GM20431 (cell line): ENCODE data around the gene FSD1L.

ENCODE experiments used
- in situ Hi-C: fragments of 300-500 bp; cut with MseI, MboI; formaldehyde crosslinking; loops from one replicate; pipeline ENCODE4 v1.15.0; 2020; ENCODE audit warnings: low sequenced_read_pairs; ENCODE audit not compliant: unreplicated experiment

The FSD1L gene

DNA sequence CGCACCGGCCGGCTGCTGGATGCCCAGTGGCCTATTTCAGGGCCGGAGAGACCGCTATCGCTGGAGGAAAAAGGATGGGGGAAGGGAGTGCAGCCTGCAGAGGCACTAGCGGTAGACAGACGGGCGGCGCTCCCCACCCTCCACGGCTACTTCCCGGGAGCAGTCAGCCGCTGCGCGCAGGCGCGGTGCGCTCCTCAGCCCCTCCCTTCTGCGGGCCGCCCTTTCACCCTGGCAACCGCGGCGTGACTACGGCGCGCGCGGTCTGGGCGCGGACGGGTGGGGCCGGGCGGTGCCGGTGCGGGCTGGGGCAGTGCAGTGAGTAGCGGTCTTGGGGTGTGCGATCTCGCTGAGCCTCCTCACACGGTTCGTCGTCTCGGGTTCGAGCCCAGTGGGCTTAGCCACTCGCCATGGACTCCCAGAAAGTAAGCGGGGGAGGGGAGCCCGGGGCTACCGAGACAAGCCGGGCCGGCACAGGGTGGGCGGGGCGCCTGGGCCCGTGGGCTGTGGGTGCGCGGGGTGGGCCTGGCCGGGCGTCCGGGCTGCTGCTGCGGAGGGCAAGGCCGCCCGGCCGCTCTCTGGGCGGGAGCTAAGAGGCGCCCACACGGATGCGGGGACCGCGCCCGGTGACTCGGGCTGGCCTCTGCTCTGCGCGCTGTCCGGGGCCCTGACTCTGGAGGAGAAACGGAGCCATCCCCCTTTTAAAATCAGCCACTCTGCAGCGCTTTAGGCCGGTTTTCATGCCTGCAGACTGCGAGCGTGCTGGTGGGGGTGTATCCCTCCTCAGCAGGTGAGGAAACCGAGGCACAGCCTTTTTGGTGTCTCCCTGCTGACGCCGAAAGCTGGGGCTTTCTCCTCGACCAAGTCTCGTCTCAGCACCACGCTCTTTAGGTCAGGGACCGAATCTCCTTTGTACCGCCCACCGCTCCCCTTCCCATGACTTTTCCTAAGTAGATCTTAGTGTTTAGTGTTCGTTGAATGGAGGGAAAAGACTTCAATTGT is at the start of gene FSD1L:
TSS of gene FSD1L (plus strand) at position 221 of the 999 bp plus-strand sequence. CDS start at position 408, 187 bp downstream.
- in situ Hi-C loops, result loop anchor here (25.0 kb wide), 1 partner anchor 239 kb away; the partner anchor contains the start of gene TMEM38B

- in situ Hi-C loops, result no loop called here
Measured at GRCh38 chr9:105399117-105399516, 48.7 kb upstream of the FSD1L start.

GRCh38 chr9:105401651-105402050 is 46.2 kb upstream of the FSD1L start:
- in situ Hi-C loops, result loop anchor here (25.0 kb wide), 1 partner anchor 539 kb away; no protein-coding TSS in a partner anchor

DNA sequence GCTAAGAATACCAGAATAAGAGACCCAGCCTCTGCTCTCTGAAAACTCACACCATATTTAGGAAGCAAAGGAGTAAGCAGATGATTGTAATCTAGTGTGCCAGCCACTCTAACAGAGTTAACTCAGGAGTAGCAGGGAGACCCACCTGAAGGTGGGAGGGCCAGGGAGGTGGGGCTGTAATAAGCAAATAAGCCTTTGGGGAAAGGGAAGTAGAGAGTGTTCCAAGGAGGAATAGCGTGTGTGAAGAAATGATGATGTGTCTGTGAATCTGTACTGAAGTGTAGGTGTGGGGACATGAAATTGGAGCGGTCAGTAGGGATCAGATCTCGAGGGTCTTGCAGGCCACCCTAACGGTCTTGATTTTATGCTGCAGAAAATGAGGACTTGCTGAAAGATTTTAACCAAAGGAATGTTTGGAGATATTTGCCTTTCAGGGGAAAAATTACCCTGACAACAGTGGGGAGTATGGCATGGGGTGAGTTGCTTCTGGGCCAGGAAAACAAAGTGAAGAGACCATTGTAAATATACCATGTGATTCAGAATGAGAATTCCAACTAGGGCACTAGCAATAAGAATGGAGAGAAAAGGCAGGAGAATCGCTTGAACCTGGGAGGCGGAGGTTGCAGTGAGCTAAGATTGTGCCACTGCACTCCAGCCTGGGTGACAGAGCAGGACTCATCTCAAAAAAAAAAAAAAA is 44.1 kb upstream of the FSD1L start:
- in situ Hi-C loops, result loop anchor here (25.0 kb wide), 1 partner anchor 541 kb away; no protein-coding TSS in a partner anchor

DNA sequence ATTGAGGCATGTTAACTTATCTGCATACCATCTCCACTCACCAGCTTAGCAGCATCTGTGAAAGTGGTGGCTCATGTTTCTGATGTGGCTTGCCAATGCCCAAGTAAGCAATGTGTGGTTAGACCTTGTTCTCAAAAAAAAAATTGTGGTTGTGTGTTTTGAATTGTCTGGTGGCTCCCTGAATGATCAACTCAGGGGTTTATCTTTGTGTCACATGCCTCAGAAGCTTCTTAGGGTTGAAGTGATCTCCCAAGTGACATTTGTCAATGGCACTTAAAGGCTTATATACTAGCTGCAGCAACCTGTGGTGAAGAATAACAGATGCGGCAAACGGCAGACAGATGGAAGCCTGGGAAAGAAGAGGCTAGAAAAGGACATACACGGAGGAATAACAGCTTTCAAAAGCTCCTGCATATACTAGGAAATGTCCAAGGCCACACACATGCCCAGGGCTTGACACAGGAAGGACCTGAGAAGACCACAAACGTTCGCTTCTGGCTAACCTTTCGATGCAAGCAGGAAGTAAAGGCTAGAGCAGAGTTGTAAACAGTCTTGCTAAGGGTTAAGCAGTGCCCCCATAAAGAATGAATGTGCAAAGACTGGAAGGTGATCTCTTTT is 42.2 kb upstream of the FSD1L start:
- in situ Hi-C loops, result loop anchor here (25.0 kb wide), 1 partner anchor 543 kb away; no protein-coding TSS in a partner anchor

DNA sequence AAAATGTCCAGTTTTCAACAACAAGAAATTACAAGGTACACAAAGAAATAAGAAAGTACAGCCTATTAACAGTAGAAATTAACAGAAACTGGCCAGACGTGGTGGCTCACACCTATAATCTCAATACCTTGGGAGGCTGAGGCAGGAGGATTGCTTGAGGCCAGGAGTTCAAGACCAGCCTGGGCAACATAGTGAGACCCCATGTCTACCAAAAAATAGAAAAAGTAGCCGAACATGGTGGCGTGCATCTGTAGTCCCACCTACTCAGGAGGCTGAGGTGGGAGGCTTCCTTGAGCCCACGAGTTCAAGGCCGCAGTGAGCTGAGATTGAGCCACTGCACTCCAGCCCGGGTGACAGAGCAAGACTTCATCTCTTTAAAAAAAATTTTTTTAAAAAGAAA is 41.5 kb upstream of the FSD1L start:
- in situ Hi-C loops, result loop anchor here (25.0 kb wide), 1 partner anchor 544 kb away; no protein-coding TSS in a partner anchor

DNA sequence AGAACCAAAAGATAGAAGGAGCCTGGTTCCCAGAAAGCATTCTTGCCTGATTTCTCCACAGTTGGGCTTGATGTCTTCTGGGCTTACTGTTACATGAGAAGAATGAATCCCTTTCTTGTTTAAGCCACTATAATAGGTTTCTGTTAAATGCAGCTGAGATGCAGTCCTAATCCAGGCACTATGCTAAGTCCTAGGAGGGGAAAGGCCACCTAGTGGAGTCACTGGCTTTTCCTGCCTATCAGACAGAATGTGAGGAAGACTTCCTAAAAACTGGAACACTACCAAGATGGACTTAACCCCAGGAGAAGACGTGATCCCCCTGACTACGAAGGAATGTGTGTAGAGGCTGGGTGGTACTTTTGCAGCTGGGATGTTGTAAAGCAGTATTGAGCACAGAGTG is 34.3 kb upstream of the FSD1L start:
- in situ Hi-C loops, result loop anchor here (10.0 to 25.0 kb wide), 2 partner anchors 259 to 551 kb away; no protein-coding TSS in a partner anchor

DNA sequence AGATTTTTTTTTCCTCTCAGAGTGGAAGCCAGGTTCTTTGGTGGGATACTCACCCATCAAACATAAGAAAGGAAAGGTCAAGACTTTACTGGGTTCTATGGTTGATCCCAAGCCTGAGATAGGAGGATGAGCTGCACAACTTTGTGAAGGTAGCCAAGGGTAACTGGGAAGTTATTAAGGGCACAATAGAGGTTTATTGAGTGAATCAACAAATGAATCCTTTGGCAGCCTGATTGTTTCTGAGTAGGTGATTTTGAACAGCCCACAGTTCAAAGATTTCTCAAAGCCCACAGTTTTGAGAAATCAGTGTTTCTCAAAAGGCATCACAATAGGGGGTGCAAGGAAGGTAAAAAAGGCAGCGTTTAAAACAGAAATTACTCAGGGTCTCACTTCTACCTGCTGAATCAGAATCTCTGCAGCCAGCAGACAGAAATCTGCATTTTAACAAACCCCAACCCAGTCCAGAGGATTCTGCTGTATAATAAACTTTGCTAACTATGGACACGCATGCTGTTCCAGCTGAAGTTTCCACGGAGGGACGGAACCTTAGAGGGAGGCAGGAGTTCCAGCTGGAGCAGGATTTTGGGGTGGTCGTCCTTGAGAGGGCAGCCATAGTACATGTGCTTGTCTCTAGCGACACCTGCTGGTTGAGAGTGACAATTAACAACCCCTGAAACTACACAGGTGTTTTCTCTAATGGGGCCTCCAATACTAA is 32.7 kb upstream of the FSD1L start:
- in situ Hi-C loops, result loop anchor here (10.0 to 25.0 kb wide), 2 partner anchors 260 to 553 kb away; no protein-coding TSS in a partner anchor

GRCh38 chr9:105415662-105415980 is 32.2 kb upstream of the FSD1L start:
- in situ Hi-C loops, result loop anchor here (10.0 to 25.0 kb wide), 2 partner anchors 261 to 553 kb away; no protein-coding TSS in a partner anchor

DNA sequence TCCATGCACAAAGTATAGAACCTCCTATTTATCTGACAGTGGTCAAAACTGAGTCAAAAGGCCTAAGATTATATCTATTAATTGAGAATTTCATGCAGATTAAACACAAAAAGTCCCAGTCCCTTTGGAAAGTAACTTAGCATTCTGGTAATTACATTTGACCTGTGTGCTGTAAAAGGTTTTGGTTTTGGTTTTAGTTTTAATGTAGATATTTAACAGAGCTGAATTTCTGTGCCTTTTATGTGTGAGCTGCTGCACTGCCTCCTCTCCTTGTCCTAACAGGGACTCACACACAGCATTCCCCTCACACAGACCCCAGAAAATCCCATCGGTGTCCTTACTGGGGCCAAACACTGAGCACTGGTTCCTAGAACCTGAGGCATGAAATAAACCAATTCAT is 31.0 kb upstream of the FSD1L start:
- in situ Hi-C loops, result loop anchor here (10.0 to 25.0 kb wide), 2 partner anchors 262 to 555 kb away; no protein-coding TSS in a partner anchor

GRCh38 chr9:105418588-105419500 is 29.0 kb upstream of the FSD1L start:
- in situ Hi-C loops, result loop anchor here (10.0 to 25.0 kb wide), 2 partner anchors 264 to 557 kb away; no protein-coding TSS in a partner anchor

DNA sequence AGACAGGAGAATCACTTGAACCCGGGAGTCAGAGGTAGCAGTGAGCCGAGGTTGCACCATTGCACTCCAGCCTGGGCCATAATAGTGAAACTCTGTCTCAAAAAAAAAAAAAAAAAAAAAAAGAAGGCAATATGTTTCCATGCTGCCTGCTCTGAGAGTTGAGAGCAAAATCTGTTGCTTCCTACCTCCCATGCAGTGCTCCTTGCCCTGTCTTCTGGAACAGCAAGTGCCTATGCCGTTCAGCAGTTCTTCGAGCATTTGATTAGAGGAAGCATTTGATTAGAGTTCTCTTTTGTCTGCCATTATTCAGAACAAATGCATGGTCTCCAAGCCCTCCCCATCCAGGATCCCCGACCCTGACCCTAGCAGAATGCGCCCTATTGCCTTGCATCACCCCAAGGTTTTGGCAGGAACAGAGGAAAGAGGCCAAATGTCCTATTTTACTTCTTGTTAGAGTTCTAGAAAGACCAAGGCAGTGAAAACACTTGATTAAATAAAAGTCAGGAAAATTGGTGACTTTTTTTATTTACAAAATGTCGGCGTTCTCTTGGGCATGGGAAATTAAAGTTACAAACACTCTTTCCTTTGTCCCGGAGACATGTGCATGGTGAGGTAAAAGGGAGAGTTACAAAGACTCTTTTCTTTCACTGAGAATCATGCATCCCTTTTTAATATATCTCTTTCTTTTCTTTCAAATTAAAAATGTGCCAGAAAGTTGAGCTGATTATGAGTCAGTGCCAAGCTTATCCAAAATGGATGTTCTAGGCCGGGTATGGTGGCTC is 27.8 kb upstream of the FSD1L start:
- in situ Hi-C loops, result loop anchor here (10.0 to 25.0 kb wide), 2 partner anchors 265 to 558 kb away; no protein-coding TSS in a partner anchor

DNA sequence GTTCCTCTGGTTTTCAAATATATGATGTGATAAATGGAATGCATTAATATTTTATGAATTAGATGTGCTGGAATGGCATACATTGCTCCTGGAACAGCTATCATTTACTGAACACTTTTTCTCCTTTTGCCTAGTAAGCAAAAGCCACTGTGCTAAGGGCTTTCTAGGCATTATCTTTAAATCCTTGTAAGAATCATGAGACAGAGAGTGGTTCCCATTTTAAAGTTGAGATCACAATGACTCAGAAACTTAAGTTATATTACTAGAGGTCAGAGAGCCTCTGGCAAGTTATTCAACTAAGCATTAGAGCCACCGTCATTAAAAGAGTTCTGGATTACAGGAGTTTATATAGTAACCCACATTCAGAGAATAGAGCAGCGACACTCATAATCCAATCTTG is 26.7 kb upstream of the FSD1L start:
- in situ Hi-C loops, result loop anchor here (25.0 kb wide), 1 partner anchor 559 kb away; no protein-coding TSS in a partner anchor

- in situ Hi-C loops, result loop anchor here (25.0 kb wide), 1 partner anchor 560 kb away; no protein-coding TSS in a partner anchor
Measured at GRCh38 chr9:105421864-105422263, 26.0 kb upstream of the FSD1L start.

GRCh38 chr9:105425816-105426433 is 21.9 kb upstream of the FSD1L start:
- in situ Hi-C loops, result loop anchor here (25.0 kb wide), 1 partner anchor 261 kb away; the partner anchor contains the start of gene TMEM38B

- in situ Hi-C loops, result loop anchor here (25.0 kb wide), 1 partner anchor 261 kb away; the partner anchor contains the start of gene TMEM38B
Measured at GRCh38 chr9:105426657-105427056, 21.2 kb upstream of the FSD1L start.
